Measurements from ENCODE around the gene UGT1A8. TPM values are rescaled to one million over a fixed set of nuclear protein-coding genes. Genes with fewer than 3 reads are reported as not detected.
A peak's percentile ranks its signal among the peaks of the same experiment; 100 is the strongest.

The UGT1A8 gene
- total RNA-seq, 1 donor from 2014 or later = under 0.01 TPM

DNA sequence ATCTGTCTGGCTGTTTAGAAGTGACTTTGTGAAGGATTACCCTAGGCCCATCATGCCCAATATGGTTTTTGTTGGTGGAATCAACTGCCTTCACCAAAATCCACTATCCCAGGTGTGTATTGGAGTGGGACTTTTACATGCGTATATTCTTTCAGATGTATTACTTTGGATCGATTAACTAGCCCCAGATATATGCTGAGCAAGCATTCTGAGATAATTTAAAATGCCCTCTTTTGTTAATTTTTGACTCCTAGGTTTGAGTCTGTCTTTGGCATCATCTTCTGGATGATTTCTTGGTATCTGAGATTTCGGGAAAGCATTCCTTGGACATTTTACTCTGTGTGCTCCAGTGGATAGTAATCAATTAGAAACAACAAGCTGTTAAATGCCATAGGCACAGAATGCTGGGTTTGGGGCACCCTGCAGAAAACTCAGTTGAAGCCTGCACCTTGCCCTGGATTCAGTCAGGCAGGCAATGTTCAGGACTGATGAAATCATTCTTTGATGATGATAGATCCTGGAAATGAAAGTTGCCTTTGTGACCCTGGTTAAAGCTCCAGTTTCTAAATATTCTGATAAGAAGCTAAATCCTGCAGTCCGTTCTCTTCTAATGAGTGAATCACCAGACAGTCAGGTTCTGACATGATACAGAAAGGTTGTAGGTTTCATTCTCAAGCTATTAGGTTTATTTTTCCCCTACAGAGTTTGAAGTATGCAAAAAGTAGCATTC lies 143.8 kb downstream of the UGT1A8 start:
- Histone ChIP-seq H3K36me3 (ENCODE audit: control insufficient read depth, insufficient read depth, low read length) (peaks cover 4% of the 10 kb centered on the region), H3K4me3 (ENCODE audit: low read depth, low read length) (no peak overlapping the region), H3K27me3 (ENCODE audit: control insufficient read depth, insufficient read depth, low read length) (no peaks in the 10 kb centered on the region)
- FAIRE-seq (peak; percentile 7), DNase-seq (ENCODE audit: low read depth) (peak; percentile 91)
- TF ChIP-seq, protein P1, sequence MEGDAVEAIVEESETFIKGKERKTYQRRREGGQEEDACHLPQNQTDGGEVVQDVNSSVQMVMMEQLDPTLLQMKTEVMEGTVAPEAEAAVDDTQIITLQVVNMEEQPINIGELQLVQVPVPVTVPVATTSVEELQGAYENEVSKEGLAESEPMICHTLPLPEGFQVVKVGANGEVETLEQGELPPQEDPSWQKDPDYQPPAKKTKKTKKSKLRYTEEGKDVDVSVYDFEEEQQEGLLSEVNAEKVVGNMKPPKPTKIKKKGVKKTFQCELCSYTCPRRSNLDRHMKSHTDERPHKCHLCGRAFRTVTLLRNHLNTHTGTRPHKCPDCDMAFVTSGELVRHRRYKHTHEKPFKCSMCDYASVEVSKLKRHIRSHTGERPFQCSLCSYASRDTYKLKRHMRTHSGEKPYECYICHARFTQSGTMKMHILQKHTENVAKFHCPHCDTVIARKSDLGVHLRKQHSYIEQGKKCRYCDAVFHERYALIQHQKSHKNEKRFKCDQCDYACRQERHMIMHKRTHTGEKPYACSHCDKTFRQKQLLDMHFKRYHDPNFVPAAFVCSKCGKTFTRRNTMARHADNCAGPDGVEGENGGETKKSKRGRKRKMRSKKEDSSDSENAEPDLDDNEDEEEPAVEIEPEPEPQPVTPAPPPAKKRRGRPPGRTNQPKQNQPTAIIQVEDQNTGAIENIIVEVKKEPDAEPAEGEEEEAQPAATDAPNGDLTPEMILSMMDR (IDR thresholded peaks at IDR 0.05; ENCODE audit: insufficient read depth, low read length, severe bottlenecking) = no peak

DNA sequence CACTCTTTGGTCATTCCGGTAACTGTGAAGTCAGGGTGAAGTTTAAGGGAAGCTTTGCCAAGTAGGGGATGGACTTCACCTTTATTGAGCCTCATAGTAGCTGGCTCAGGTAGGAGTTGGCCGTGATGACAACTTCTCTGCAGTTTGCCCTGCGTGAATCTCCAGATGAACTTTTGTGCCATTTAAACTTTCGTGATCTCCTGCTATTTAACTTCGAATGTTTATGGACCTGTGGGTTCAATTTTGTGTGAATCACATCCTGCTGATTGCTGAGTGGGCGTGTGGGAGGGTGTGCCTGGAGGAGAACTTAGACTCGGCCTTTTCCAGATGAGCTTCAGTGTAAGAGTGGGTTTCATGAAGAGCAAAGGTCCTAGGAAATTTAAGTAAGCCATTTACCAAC lies 146.8 kb downstream of the UGT1A8 start:
- FAIRE-seq (peak; percentile 76), DNase-seq (ENCODE audit: low read depth) (peak; percentile 68)
- TF ChIP-seq, protein P1 (IDR thresholded peaks at IDR 0.05; ENCODE audit: insufficient read depth, low read length, severe bottlenecking) = no peak
- H3K27me3 ChIP-seq (ENCODE audit: control insufficient read depth, insufficient read depth, low read length) = no peaks in the 10 kb centered on the region
- H3K4me3 ChIP-seq (ENCODE audit: low read depth, low read length) = no peak overlapping the region
- peaks cover 4% of the 10 kb centered on the region for H3K36me3 ChIP-seq (ENCODE audit: control insufficient read depth, insufficient read depth, low read length)

DNA sequence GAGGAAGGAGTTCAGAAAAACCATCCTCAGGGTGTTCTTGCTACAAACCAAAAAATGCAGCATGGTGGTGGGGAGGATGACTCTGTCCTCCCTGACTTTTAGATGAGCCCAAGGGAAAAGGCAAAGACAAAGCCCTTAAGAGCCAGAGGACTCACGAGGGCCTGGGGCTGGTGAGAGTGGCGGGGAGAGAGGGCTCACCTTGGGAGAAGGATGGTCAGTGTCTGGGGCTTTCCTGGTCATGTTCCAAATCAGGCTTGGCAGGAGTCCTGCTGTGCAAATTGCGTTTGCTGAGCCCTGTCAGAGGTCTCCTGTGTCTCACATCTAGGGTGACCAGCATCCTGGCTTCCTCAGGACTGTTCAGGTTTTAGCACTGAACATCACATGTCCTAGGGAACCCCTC lies 147.3 kb downstream of the UGT1A8 start:
- H3K27me3 ChIP-seq (ENCODE audit: control insufficient read depth, insufficient read depth, low read length) = no peaks in the 10 kb centered on the region
- TF ChIP-seq, protein P1 (IDR thresholded peaks at IDR 0.05; ENCODE audit: insufficient read depth, low read length, severe bottlenecking) = no peak
- no peak overlapping the region for H3K4me3 ChIP-seq (ENCODE audit: low read depth, low read length)
- no peak for DNase-seq (ENCODE audit: low read depth)
- H3K36me3 ChIP-seq (ENCODE audit: control insufficient read depth, insufficient read depth, low read length) = peaks cover 6% of the 10 kb centered on the region
- peak; percentile 18 for FAIRE-seq

DNA sequence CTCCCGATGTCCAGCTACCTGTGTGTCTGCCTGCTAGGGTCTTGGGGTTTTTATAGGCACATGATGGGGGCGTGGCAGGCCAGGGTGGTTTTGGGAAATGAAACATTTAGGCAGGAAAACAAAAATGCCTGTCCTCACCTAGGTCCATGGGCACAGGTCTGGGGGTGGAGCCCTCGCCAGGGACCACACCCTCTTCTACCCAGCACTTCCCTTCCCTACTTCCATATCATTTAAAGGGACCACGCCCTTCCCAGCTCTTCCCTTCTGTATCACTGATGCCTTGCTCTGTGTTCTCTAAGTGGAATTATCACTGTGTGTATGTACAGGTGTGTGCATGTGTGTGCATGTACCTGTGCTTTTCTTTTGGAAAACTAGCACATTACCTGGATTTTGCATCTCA lies 149.0 kb downstream of the UGT1A8 start:
- Histone ChIP-seq H3K27me3 (ENCODE audit: control insufficient read depth, insufficient read depth, low read length) (no peaks in the 10 kb centered on the region), H3K36me3 (ENCODE audit: control insufficient read depth, insufficient read depth, low read length) (peaks cover 7% of the 10 kb centered on the region), H3K4me3 (ENCODE audit: low read depth, low read length) (no peak overlapping the region)
- TF ChIP-seq, protein P1 (IDR thresholded peaks at IDR 0.05; ENCODE audit: insufficient read depth, low read length, severe bottlenecking) = no peak
- DNase-seq (ENCODE audit: low read depth) (no peak), FAIRE-seq (no peak)

DNA sequence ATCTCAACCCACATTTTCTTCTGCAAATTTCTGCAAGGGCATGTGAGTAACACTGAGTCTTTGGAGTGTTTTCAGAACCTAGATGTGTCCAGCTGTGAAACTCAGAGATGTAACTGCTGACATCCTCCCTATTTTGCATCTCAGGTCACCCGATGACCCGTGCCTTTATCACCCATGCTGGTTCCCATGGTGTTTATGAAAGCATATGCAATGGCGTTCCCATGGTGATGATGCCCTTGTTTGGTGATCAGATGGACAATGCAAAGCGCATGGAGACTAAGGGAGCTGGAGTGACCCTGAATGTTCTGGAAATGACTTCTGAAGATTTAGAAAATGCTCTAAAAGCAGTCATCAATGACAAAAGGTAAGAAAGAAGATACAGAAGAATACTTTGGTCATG lies 150.6 kb downstream of the UGT1A8 start:
- H3K36me3 ChIP-seq (ENCODE audit: control insufficient read depth, insufficient read depth, low read length) = peaks cover 7% of the 10 kb centered on the region
- no peak overlapping the region for H3K4me3 ChIP-seq (ENCODE audit: low read depth, low read length)
- H3K27me3 ChIP-seq (ENCODE audit: control insufficient read depth, insufficient read depth, low read length) = no peaks in the 10 kb centered on the region
- TF ChIP-seq, protein P1 (IDR thresholded peaks at IDR 0.05; ENCODE audit: insufficient read depth, low read length, severe bottlenecking) = no peak
- FAIRE-seq = no peak
- no peak for DNase-seq (ENCODE audit: low read depth)

DNA sequence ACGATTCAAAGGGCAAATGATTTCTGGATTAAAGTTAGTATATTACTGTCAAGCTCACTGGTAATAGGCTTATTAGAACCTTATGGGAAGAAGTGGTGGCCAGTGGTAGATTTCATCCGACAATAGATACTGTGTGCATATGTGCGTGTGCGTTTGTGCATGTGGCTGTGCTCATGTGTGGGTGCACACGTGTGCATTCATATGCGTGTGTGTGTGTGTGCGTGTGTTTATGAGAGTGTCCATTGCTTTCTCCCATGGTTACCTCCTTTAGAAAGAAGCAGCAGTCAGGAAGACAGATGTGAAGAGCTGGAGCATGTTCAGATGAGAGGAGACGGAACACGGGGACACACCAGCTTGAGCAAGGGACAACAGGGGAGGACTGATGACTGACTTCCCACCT lies 151.8 kb downstream of the UGT1A8 start:
- FAIRE-seq (peak; percentile 66), DNase-seq (ENCODE audit: low read depth) (no peak)
- TF ChIP-seq, protein P1 (IDR thresholded peaks at IDR 0.05; ENCODE audit: insufficient read depth, low read length, severe bottlenecking) = no peak
- peaks cover 7% of the 10 kb centered on the region for H3K36me3 ChIP-seq (ENCODE audit: control insufficient read depth, insufficient read depth, low read length)
- no peak overlapping the region for H3K4me3 ChIP-seq (ENCODE audit: low read depth, low read length)
- no peaks in the 10 kb centered on the region for H3K27me3 ChIP-seq (ENCODE audit: control insufficient read depth, insufficient read depth, low read length)
